ENCODE measurements around the gene NCAM2.

DNA sequence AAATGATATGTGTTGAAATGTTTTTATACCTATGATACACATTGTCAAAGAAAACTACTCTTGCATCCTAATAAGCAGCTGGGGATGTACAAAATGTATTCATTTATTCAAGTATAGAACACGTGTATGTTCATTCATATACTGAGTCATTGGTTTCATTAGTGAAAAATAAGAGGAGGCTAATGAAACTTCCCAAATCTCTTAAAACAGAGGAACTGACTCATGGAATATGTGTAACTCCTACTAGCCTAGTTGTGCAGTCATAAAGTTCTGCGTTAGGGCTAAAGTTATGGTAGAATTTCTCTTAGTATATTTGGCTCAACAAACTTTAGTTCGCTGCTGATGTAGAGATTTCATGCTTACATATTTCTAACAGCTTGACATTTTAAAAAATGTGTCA lies 441.6 kb downstream of the NCAM2 start:
- TF ChIP-seq, protein P1, sequence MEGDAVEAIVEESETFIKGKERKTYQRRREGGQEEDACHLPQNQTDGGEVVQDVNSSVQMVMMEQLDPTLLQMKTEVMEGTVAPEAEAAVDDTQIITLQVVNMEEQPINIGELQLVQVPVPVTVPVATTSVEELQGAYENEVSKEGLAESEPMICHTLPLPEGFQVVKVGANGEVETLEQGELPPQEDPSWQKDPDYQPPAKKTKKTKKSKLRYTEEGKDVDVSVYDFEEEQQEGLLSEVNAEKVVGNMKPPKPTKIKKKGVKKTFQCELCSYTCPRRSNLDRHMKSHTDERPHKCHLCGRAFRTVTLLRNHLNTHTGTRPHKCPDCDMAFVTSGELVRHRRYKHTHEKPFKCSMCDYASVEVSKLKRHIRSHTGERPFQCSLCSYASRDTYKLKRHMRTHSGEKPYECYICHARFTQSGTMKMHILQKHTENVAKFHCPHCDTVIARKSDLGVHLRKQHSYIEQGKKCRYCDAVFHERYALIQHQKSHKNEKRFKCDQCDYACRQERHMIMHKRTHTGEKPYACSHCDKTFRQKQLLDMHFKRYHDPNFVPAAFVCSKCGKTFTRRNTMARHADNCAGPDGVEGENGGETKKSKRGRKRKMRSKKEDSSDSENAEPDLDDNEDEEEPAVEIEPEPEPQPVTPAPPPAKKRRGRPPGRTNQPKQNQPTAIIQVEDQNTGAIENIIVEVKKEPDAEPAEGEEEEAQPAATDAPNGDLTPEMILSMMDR (IDR thresholded peaks at IDR 0.05), result no peak
- no peak for TF ChIP-seq POLR2A (IDR thresholded peaks at IDR 0.05)

Data from esophagus squamous epithelium (tissue), 4 donors.